PFSK-1 (cell line): ENCODE measurements around the gene ENOX2.

Experiments
- POLR2AphosphoS5 ChIP-seq: IDR thresholded peaks from 2 replicates; pipeline ENCODE4 v1.6.1; 2012; ENCODE audit warnings: low read depth, mild to moderate bottlenecking, control low read depth, low read length, moderate library complexity
- SIN3A ChIP-seq: IDR thresholded peaks from 2 replicates; pipeline ENCODE4 v1.6.1; 2012; ENCODE audit warnings: mild to moderate bottlenecking, low read length, moderate library complexity, borderline replicate concordance; ENCODE audit not compliant: insufficient read depth
- TAF1 ChIP-seq: IDR thresholded peaks from 2 replicates; pipeline ENCODE4 v1.6.1; 2012; ENCODE audit warnings: low read length, control low read depth, borderline replicate concordance; ENCODE audit not compliant: insufficient read depth
- TF ChIP-seq, protein P1 (sequence below), 2 experiments: IDR thresholded peaks; 2 replicates each; pipeline versions ENCODE4 v1.6.1 to v1.8.0; 2011 to 2012; ENCODE audit warnings: low read depth in 2 of 2, low read length in 2 of 2, control low read depth in 1 of 2, inconsistent platforms in 1 of 2, mild to moderate bottlenecking in 1 of 2, moderate library complexity in 1 of 2; ENCODE audit not compliant: insufficient read depth in 1 of 2

DNA sequence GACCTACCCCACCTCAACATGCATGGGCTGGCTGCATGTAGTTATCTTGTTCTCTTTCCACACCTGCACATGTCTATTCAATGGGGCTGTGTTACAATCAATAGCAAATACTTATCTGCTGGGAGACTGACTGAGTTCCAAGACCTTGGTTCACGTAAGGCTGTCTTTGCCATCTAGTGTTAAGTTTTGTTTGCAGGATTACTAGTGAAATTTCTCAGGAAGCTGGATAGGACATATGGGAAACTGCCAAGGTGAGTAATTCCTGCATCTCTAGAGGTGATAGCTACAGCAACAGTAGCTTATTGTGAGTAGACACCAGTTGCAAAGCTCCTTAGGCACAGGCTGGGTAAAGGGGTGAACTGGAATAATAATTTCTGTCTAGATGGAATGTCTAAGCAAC is 177.5 kb downstream of the ENOX2 start:
- TF ChIP-seq POLR2AphosphoS5, result no peak
- TF ChIP-seq TAF1, result no peak
- TF ChIP-seq, protein P1, sequence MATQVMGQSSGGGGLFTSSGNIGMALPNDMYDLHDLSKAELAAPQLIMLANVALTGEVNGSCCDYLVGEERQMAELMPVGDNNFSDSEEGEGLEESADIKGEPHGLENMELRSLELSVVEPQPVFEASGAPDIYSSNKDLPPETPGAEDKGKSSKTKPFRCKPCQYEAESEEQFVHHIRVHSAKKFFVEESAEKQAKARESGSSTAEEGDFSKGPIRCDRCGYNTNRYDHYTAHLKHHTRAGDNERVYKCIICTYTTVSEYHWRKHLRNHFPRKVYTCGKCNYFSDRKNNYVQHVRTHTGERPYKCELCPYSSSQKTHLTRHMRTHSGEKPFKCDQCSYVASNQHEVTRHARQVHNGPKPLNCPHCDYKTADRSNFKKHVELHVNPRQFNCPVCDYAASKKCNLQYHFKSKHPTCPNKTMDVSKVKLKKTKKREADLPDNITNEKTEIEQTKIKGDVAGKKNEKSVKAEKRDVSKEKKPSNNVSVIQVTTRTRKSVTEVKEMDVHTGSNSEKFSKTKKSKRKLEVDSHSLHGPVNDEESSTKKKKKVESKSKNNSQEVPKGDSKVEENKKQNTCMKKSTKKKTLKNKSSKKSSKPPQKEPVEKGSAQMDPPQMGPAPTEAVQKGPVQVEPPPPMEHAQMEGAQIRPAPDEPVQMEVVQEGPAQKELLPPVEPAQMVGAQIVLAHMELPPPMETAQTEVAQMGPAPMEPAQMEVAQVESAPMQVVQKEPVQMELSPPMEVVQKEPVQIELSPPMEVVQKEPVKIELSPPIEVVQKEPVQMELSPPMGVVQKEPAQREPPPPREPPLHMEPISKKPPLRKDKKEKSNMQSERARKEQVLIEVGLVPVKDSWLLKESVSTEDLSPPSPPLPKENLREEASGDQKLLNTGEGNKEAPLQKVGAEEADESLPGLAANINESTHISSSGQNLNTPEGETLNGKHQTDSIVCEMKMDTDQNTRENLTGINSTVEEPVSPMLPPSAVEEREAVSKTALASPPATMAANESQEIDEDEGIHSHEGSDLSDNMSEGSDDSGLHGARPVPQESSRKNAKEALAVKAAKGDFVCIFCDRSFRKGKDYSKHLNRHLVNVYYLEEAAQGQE (IDR thresholded peaks at IDR 0.05; ENCODE audit: insufficient read depth in 1 of 2, low read depth in 2 of 2, low read length in 2 of 2), result no peak
- no peak for TF ChIP-seq SIN3A
